Measurements from ENCODE around the gene CBFA2T3. TPM values are rescaled to one million over a fixed set of nuclear protein-coding genes. Genes with fewer than 3 reads are reported as not detected.

The CBFA2T3 gene
- total and polyA plus RNA-seq, 2 of the 8 experiments (the other 6 are each of a cell fraction or from before 2014, with no cell fraction given), result 0.51 to 1.3 TPM

DNA sequence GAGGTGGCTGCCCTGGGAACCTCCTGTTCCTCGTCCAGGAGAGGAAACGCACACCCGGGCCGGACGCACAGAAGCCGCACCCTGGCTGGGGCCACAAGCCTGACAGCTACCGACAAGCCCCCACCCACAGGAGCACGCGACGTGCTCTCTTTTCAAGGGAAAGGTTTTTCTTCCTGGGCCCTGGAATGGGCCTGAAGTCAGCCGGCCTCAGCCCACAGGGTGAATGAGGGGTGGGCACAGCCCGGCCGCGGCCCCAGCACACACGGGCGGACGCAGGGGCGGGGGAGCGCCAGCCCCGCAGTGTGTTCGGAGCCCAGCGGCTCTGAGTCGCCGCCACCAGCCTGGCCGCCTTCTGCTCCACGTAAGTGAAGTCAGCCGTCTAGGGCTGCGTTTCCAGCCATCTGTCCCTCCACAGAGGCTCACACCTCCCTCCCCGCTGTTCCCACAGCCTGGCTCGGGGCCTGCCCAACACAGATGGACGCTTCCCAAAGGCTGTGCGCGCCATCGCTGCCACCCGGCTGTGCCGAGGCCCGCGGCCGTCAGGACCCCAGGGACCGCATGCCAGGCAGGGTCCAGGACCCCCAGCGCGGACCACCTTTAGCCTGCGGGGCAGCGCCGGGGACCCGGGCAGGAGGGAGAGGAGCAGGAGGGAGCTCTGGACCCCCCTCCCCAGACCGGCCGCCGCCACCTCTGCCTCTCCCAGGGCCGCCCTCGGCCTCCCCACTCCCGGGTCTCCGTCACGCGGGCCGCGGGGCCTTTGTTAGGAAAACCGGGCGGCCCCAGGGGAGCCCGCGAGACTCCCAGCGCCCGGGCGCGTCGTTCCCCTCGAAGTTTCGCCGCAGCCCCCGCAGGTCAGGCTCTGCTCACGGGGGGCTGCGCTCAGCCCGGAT is 36.8 kb downstream of the CBFA2T3 start:
- no peak overlapping the region for H3K4ac ChIP-seq (replicated peaks; ENCODE audit: insufficient read length, low read depth, low read length)
- peak in 1 of 2 experiments; percentile 72 for DNase-seq (ENCODE audit: low read depth in 1 of 2, low spot score in 2 of 2)
- H3K9me3 ChIP-seq (ENCODE audit: insufficient read depth in 2 of 2, low read depth in 1 of 2, low read length in 1 of 2), result no peaks in the 10 kb centered on the region
- no peak overlapping the region for H2AFZ ChIP-seq (ENCODE audit: low read length)
- no peak for FAIRE-seq
- H3K14ac ChIP-seq (ENCODE audit: insufficient read length), result no peak overlapping the region
- peak overlapping the region; percentile 31 to 83 for H3K4me2 ChIP-seq (ENCODE audit: insufficient read depth in 1 of 2, low read depth in 2 of 2, low read length in 2 of 2)
- no peak overlapping the region for H2BK120ac ChIP-seq (replicated peaks; ENCODE audit: low read depth, low read length)
- POLR2A ChIA-PET (ENCODE audit: partially characterized antibody), result interaction anchor here (0.6 to 1.3 kb wide), 2 partner anchors 75 to 192 kb away, joined by 3 to 4 read pairs; no protein-coding TSS in a partner anchor
- peaks cover 14 to 29% (median 28%) of the 10 kb centered on the region in 4 experiments; a peak in 6 of 7 replicates for H3K27me3 ChIP-seq (replicated peaks in 1 of 4; ENCODE audit: control insufficient read depth in 3 of 4, extremely low read depth in 1 of 4, insufficient read depth in 3 of 4, low read length in 3 of 4)
- peaks cover 3 to 4% of the 10 kb centered on the region in 2 experiments for H4K20me1 ChIP-seq (replicated peaks in 1 of 2; ENCODE audit: control insufficient read depth in 1 of 2, insufficient read depth in 2 of 2, low read length in 2 of 2)
- H3K56ac ChIP-seq (replicated peaks; ENCODE audit: insufficient read length, low read depth, low read length), result no peak overlapping the region
- H2BK15ac ChIP-seq (ENCODE audit: low read length), result no peak overlapping the region
- peaks cover 8% of the 10 kb centered on the region; the same call in 1 of the 2 replicates for H3K23me2 ChIP-seq (ENCODE audit: low read depth, low read length)
- no peak overlapping the region for H3K23ac ChIP-seq (ENCODE audit: insufficient read length)
- H2BK20ac ChIP-seq (ENCODE audit: low read length), result no peak overlapping the region; the same call in 1 of the 2 replicates
- no peak overlapping the region for H2BK5ac ChIP-seq (ENCODE audit: low read depth, low read length)
- no peak overlapping the region for H4K91ac ChIP-seq (replicated peaks; ENCODE audit: insufficient read length, low read length)
- H3K9ac ChIP-seq (replicated peaks in 1 of 4; ENCODE audit: extremely low read depth in 1 of 4, low read depth in 3 of 4, low read length in 3 of 4), result peak overlapping the region in 1 of 4 experiments; percentile 59; a peak in 1 of 7 replicates
- 25% methylated on average over 45 of the region's 73 CpGs; no CpG with 5 or more reads in 1 of the 2 experiments for WGBS, 2 experiments (ENCODE audit: extremely low coverage in 1 of 2, insufficient coverage in 1 of 2, insufficient read length in 1 of 2, insufficient replicate concordance in 2 of 2, low coverage in 1 of 2, low lambda C conversion rate in 2 of 2, missing lambda C conversion rate in 1 of 2)
- H3K4me3 ChIP-seq (ENCODE audit: extremely low read depth in 1 of 4, insufficient read depth in 2 of 4, low read depth in 3 of 4, low read length in 4 of 4), result peak overlapping the region; percentile 24 to 63 (median 30)
- H3K36me3 ChIP-seq (ENCODE audit: control insufficient read depth in 2 of 4, insufficient read depth in 4 of 4, low read length in 3 of 4), result peaks cover 0 to 6% (median 0%) of the 10 kb centered on the region in 4 experiments; a peak in 1 of 8 replicates
- no peak overlapping the region for H2BK12ac ChIP-seq (ENCODE audit: low read depth, low read length)
- no peaks in the 10 kb centered on the region for H3K79me1 ChIP-seq (ENCODE audit: low read depth, low read length)
- H3K4me1 ChIP-seq (replicated peaks in 1 of 4; ENCODE audit: control insufficient read depth in 3 of 4, insufficient read depth in 4 of 4, low read length in 3 of 4), result peaks cover 0 to 7% (median 4%) of the 10 kb centered on the region in 4 experiments; a peak in 4 of 7 replicates
- H4K5ac ChIP-seq (ENCODE audit: insufficient read length, low read depth, low read length), result no peak overlapping the region
- no peak overlapping the region; the same call in 1 of the 2 replicates for H3K18ac ChIP-seq (ENCODE audit: extremely low read depth, low read length)
- CTCF ChIA-PET (ENCODE audit: partially characterized antibody), result interaction anchor here (0.5 to 1.4 kb wide), 4 partner anchors 64 to 239 kb away, joined by 3 read pairs; no protein-coding TSS in a partner anchor
- no peaks in the 10 kb centered on the region for H3K79me2 ChIP-seq (ENCODE audit: control insufficient read depth in 1 of 2, insufficient read depth in 2 of 2, low read length in 2 of 2)
- H4K8ac ChIP-seq (ENCODE audit: extremely low read depth, insufficient read depth, low read length), result peak overlapping the region; percentile 68
- no peak overlapping the region for H3K27ac ChIP-seq (ENCODE audit: low read depth, low read length)
- H2AK5ac ChIP-seq (ENCODE audit: low read depth, low read length), result no peak overlapping the region
